Measurements from ENCODE around the gene CHRDL2. TPM values are rescaled to one million over a fixed set of nuclear protein-coding genes. Genes with fewer than 3 reads are reported as not detected.

Gene CHRDL2
- total RNA-seq, 1 experiment from 2014 or later = not detected

GRCh38 chr11:74685905-74686304 is 45.3 kb downstream of the CHRDL2 start:
- no peak for DNase-seq (ENCODE audit: low read depth, low spot score)
- no peak overlapping the region for H3K27ac ChIP-seq (ENCODE audit: low read depth, low read length)
- no peaks in the 10 kb centered on the region for H3K27me3 ChIP-seq (ENCODE audit: insufficient read depth, low read length)
- H3K9ac ChIP-seq (ENCODE audit: low read length) = no peak overlapping the region
- TF ChIP-seq TCF7L2 (IDR thresholded peaks at IDR 0.05; ENCODE audit: borderline replicate concordance, extremely low read depth, insufficient read depth, insufficient read length) (no peak), SRF (IDR thresholded peaks at IDR 0.05; ENCODE audit: low read depth) (no peak), REST (IDR thresholded peaks at IDR 0.05; ENCODE audit: low read depth) (no peak), FOSL1 (IDR thresholded peaks at IDR 0.05; ENCODE audit: low read depth) (no peak), MAX (IDR thresholded peaks at IDR 0.05) (no peak), ZBTB33 (IDR thresholded peaks at IDR 0.05; ENCODE audit: extremely low read depth, insufficient replicate concordance, low read length) (no peak), ATF3 (IDR thresholded peaks at IDR 0.05) (no peak), YY1 (IDR thresholded peaks at IDR 0.05; ENCODE audit: extremely low read depth, insufficient replicate concordance, low read depth, low read length) (no peak), ZNF274 (IDR thresholded peaks at IDR 0.05; ENCODE audit: low read depth, low read length) (no peak), ZFX (IDR thresholded peaks at IDR 0.05) (no peak), POLR2AphosphoS5 (IDR thresholded peaks at IDR 0.05; ENCODE audit: low read depth, low read length) (no peak), SP1 (IDR thresholded peaks at IDR 0.05; ENCODE audit: low read depth) (no peak), CBX3 (IDR thresholded peaks at IDR 0.05; ENCODE audit: low read depth) (no peak), EGR1 (IDR thresholded peaks at IDR 0.05; ENCODE audit: low read depth) (no peak), SIN3A (IDR thresholded peaks at IDR 0.05; ENCODE audit: low read depth) (no peak), RAD21 (IDR thresholded peaks at IDR 0.05; ENCODE audit: low read depth) (no peak), EZH2 (IDR thresholded peaks at IDR 0.05) (no peak), POLR2A (IDR thresholded peaks at IDR 0.05; ENCODE audit: borderline replicate concordance, extremely low read depth, insufficient read depth, insufficient read length) (no peak)
- no peaks in the 10 kb centered on the region for H3K79me2 ChIP-seq (ENCODE audit: insufficient read depth, low read length)
- H3K9me2 ChIP-seq (ENCODE audit: insufficient read depth) = no peaks in the 10 kb centered on the region
- H3K4me3 ChIP-seq (replicated peaks in 1 of 2; ENCODE audit: low read depth in 1 of 2, low read length in 2 of 2) = no peak overlapping the region
- ChIA-PET CTCF (interaction anchor here (0.9 kb wide), 1 partner anchor 17 kb away, joined by 3 read pairs; no protein-coding TSS in a partner anchor), RAD21 (ENCODE audit: low non-redundant PET in 1 of 2, low total read pairs in 2 of 2, uncharacterized antibody in 2 of 2, unreplicated experiment in 2 of 2) (no interaction called here), POLR2A (no interaction called here)
- H2AFZ ChIP-seq (ENCODE audit: low read depth, low read length, poor library complexity, severe bottlenecking) = no peak overlapping the region
- ATAC-seq = no peak
- H3K36me3 ChIP-seq (ENCODE audit: control insufficient read depth in 1 of 2, insufficient read depth in 2 of 2, low read length in 2 of 2) = no peaks in the 10 kb centered on the region
- peaks cover 0 to 9% of the 10 kb centered on the region in 2 experiments; a peak in 1 of 4 replicates for H3K4me1 ChIP-seq (ENCODE audit: control insufficient read depth in 1 of 2, insufficient read depth in 2 of 2, low read length in 2 of 2)
- intact Hi-C loops (cut with micrococcal nuclease) = no loop called here
- no TSS peak for BruUV-seq (replicated peaks)
- H3K9me3 ChIP-seq (ENCODE audit: control insufficient read depth in 1 of 2, insufficient read depth in 1 of 2, low read depth in 1 of 2, low read length in 2 of 2) = no peaks in the 10 kb centered on the region
- H4K20me1 ChIP-seq (ENCODE audit: insufficient read depth) = no peaks in the 10 kb centered on the region
- no peak overlapping the region for H3K4me2 ChIP-seq (ENCODE audit: low read length)

Data from HCT116 (cell line).